ENCODE results near the gene CAMK2D.

DNA sequence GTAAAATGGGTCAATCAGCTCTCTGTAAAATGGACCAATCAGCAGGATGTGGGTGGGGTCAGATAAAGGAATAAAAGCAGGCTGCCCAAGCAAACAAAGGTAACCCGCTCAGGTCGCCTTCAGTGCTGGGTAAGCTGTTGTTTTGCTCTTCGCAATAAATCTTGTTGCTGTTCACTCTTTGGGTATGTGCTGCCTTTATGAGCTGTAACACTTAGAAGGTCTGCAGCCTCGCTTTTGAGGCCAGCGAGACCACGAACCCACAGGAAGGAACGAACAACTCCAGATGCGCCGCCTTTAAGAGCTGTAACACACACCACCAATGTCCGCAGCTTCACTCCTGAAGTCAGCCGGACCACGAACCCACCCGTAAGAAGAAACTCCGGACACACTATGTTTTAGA, 11.5 kb upstream of the CAMK2D start:
- TF ChIP-seq POLR2AphosphoS5 (IDR thresholded peaks at IDR 0.05; ENCODE audit: low read depth, low read length), result no peak
- TF ChIP-seq, protein P1, sequence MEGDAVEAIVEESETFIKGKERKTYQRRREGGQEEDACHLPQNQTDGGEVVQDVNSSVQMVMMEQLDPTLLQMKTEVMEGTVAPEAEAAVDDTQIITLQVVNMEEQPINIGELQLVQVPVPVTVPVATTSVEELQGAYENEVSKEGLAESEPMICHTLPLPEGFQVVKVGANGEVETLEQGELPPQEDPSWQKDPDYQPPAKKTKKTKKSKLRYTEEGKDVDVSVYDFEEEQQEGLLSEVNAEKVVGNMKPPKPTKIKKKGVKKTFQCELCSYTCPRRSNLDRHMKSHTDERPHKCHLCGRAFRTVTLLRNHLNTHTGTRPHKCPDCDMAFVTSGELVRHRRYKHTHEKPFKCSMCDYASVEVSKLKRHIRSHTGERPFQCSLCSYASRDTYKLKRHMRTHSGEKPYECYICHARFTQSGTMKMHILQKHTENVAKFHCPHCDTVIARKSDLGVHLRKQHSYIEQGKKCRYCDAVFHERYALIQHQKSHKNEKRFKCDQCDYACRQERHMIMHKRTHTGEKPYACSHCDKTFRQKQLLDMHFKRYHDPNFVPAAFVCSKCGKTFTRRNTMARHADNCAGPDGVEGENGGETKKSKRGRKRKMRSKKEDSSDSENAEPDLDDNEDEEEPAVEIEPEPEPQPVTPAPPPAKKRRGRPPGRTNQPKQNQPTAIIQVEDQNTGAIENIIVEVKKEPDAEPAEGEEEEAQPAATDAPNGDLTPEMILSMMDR (IDR thresholded peaks at IDR 0.05), result no peak
